Inferior parietal cortex (tissue), 1 donor: Measurements from ENCODE around the gene WWOX.

ENCODE experiments used
- DNase-seq: peaks from one replicate; pipeline ENCODE4 v3.0.0-alpha.2; 2016; ENCODE audit errors: extremely low spot score

WWOX gene

GRCh38 chr16:78735337-78735736 lies 635.9 kb downstream of the WWOX start:
- no peak for DNase-seq

- no peak for DNase-seq
These were observed 638.2 kb downstream of the WWOX start for GRCh38 chr16:78737630-78738029.

DNA sequence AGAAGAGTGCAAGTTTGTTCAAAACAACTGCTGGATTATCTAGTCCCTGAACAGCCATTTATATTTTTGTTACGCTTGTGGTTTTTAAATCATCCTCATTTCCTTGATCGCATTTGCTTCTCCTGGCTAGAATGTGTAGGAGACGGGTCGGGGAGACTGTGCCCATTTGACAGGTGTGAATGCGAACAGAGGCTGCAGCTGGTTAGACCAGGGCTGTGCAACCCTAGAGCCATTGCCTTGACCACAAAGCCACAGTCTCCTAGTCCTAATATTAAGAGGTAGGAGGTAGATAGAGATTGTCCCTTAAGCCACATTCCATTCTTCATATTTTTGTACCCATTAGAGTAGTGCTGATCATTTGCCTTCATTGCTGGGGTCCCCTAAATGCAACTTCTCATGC lies 639.1 kb downstream of the WWOX start:
- DNase-seq: no peak

- DNase-seq: no peak
These were observed 640.8 kb downstream of the WWOX start for GRCh38 chr16:78740269-78740668.

DNA sequence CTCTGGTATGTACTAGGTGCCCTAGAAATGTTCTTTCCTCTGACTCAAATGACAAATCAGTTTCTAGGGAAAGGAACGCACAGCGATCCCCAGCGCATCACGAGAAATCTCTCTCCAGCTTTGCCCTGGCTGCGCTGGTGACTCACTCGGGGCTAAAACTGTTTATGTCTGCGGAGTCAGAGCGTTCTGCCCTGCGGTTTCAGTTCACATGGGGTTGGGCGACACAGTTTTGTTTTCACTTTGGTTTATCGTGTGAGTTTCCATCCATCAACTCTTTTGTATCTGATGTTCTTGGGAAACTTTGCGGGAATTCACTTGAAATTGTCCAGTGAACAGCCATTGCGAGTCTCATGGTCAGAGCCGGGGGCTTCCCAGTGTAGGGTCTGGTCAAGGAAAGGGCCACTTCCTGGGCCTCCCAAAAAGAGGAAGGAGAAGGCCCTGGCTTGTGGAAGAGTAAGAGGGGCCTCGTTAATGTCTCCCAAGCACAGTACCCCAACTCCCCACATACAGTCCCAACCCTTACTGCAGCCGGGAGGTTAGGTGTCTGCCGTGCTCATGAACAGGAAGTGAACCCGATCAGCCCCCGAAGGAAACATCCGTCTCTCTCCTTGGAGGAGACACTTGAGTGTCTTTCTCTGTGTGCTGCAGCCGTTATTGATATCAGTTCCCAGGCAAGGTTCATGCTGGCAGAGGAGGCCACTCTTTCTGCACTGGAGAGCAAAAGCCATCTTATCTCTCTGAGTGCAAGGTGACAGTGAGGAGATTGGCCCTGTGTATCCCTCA lies 643.2 kb downstream of the WWOX start:
- no peak for DNase-seq

- DNase-seq: no peak
These were observed 644.1 kb downstream of the WWOX start for GRCh38 chr16:78743556-78743955.

- no peak for DNase-seq
These were observed 644.6 kb downstream of the WWOX start for GRCh38 chr16:78744099-78744498.

- no peak for DNase-seq
These were observed 645.3 kb downstream of the WWOX start for GRCh38 chr16:78744796-78745107.

DNA sequence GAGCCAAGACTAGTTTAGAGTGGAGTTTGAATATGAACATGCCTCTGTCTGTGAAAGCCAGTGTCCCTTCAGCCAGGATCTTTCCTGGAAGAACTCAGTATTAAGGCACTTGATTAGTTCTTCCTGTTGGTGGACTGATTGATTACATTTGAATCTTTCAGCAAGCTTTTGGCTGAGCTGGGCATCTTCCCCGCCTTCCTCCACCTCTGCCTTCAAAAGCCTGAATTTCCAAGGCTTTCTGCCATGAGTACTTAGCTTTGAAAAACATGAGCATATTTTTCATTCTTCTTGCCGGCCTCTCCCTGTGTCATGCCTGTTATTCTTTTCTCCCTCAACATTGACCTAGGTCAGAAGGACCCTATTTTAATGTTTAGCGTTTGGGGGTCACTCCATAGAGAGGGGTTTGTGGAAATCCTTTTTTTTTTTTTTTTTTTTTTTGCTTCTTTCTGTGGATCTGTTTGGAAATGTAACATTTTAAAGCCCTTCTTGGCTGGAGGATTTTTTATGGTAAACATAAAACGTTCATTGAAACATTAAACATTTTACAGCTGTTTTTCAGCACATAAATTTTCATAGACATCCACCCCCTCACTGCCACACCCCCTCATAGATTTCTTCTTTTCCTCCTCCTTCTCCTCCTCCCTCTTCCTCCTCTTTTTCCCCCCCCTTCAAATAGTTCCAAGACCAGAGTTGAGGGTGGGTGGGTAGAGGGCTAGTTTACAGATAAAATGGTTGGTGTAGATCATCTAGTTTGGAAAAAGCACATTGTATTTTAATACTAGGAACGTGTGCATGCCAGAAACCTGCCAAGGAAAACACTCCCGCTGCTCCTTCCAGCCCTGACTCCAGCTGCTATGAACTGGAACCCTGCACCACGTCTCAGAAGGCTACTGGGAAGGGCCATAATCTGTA lies 645.9 kb downstream of the WWOX start:
- no peak for DNase-seq

DNA sequence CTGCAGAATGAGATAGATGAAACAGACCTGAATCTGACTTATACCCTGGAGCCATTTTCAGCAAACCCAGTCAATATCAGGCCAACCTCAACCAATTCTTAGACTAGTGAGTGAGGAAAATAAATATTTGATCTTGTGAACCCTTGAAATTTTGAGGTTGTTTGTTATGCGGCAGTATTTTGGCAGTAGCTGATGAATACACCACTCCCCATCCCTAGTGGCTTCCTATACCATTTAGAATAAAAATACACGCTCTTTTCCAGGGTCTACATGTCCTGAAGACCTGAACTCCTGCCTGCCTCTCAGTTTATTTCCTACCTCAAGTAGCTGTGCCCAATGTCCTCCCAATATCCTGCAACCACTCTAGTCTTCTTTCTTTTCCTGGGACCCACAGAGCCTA lies 647.3 kb downstream of the WWOX start:
- DNase-seq: no peak

DNA sequence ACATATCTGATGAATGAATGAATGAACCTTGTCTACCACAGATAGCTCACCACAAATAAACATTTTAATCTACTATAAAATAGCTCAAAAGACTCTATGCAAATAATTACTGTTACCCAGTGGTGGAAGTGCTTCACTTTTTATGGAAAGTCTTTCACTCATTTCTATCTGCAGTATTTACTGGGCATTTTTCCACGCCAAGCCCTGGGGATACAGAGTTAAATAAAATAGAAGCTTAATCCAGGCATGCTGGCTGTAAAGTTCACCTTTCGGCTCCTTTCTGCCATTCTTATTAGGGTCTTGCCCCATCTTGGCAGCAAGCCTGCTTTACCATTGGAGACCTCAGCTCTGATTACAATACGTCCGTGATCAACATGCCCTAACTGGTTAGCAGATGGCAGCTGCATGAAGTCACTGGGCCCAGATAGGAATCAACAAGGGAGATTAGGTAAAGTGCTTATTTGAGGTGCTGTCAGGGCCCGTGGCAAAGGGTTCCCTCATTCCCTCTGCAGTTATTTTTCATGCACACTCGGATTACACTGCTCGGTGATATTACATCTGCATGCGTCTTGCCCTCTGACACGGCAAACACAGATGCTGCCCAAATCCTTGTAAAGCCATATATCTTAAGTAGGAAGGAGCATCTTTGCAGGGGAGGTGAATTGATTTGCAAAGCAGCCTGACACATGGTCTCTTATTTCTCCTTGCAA lies 648.9 kb downstream of the WWOX start:
- DNase-seq: no peak

DNA sequence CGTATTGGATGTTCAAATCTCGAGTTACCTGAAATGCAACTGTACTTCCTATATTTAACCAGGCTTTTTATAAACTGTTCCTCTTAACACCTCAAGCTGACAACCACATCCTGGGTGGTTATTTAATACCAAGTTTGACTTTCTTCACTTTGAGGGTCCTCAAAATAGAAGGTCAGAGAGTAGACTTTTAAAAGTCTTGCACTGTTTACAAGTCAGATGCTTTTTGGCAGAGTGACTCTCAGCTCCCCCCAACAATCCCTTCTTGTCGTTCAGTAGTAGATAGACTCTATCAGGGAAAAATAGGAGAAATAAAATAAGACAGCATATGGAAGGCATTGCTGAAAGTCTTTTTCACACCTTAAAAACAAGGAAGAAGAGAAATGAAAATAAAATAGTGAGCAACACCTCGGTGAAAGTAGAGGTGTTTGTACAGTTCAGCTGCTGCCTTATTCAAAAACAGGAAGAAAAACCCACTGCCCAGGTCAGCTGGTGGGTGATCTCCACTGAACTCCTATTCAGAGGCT lies 650.4 kb downstream of the WWOX start:
- no peak for DNase-seq

- DNase-seq: no peak
These were observed 651.2 kb downstream of the WWOX start for GRCh38 chr16:78750611-78751010.

GRCh38 chr16:78751601-78752000 lies 652.1 kb downstream of the WWOX start:
- no peak for DNase-seq

- DNase-seq: no peak
These were observed 655.3 kb downstream of the WWOX start for GRCh38 chr16:78754713-78755112.

- no peak for DNase-seq
These were observed 656.6 kb downstream of the WWOX start for GRCh38 chr16:78755751-78756661.

- DNase-seq: no peak
These were observed 660.1 kb downstream of the WWOX start for GRCh38 chr16:78759596-78759995.

GRCh38 chr16:78760611-78761010 lies 661.2 kb downstream of the WWOX start:
- no peak for DNase-seq

GRCh38 chr16:78761427-78761826 lies 662.0 kb downstream of the WWOX start:
- no peak for DNase-seq

- DNase-seq: no peak
These were observed 662.8 kb downstream of the WWOX start for GRCh38 chr16:78762222-78762621.

DNA sequence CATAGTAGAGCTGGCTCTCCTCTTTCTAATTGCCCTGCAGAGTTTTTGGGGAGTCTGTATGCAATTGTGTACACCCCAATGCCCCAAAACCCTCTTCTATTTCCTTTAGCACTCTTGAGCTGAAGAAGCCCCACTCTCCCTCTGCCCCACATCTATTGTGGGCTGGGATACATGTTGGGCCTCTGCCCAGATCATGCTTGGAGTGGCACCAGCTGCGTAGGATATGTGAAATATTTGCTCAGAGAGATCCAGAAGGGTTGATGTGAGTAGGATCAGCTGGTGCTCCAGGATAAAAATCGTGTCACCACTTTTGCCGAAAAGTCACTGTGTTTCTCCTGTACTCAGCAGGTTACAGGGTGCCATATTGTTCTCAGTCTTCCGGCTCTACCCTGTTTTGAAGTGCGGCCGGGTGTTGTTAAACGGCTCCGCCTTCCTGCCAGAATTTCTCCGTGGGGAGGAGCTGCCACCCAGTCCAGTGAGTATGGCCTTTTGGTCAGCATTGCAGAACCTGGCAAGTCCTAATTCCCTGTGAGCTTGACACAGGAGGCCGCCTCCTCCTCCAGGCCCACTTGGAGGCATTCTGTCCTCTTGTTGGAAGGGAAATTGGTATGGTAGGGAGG lies 664.5 kb downstream of the WWOX start:
- DNase-seq: peak; percentile 13
